IPS DF 19.7 (cell line): ENCODE measurements around the gene SERPING1.
"Not testable (repeated sequence)": the region's sequence is repeated elsewhere in the genome, so short reads cannot be mapped to it uniquely, and the experiment has no call there.

Experiments
- DNase-seq: peaks from one replicate; pipeline ENCODE4 v3.0.0-alpha.2; 2013; ENCODE audit warnings: low read depth, low spot score

Gene SERPING1

GRCh38 chr11:57652230-57652629 is 54.7 kb downstream of the SERPING1 start:
- DNase-seq, result not testable (repeated sequence)

GRCh38 chr11:57652662-57653061 is 55.2 kb downstream of the SERPING1 start:
- DNase-seq, result no peak

GRCh38 chr11:57653163-57653562 is 55.7 kb downstream of the SERPING1 start:
- DNase-seq, result no peak

GRCh38 chr11:57656885-57657193 is 59.4 kb downstream of the SERPING1 start:
- no peak for DNase-seq

- DNase-seq, result peak; percentile 94
Measured at GRCh38 chr11:57657194-57658022, 59.9 kb downstream of the SERPING1 start, which contains the start of gene CLP1. CLP1 (plus strand) TSS chr11:57657762; CDS start chr11:57659477, 1,715 bp downstream.

GRCh38 chr11:57658023-57658361 is 60.5 kb downstream of the SERPING1 start:
- no peak for DNase-seq

- DNase-seq, result no peak
Measured at GRCh38 chr11:57659669-57660068, 62.2 kb downstream of the SERPING1 start.

GRCh38 chr11:57662893-57663292 is 65.4 kb downstream of the SERPING1 start:
- no peak for DNase-seq

GRCh38 chr11:57663975-57664374 is 66.5 kb downstream of the SERPING1 start:
- DNase-seq, result no peak
